IMR-90 (cell line): ENCODE measurements around the gene ACOX1. TPM values are rescaled to one million over a fixed set of nuclear protein-coding genes. Genes with fewer than 3 reads are reported as not detected.

Experiments
- ATAC-seq: fragments of 200-7000 bp; cut with Tn5 transposase; 2 replicates; pipeline ENCODE4 v1.9.1; 2020; ENCODE audit warnings: low read depth, mild to moderate bottlenecking, moderate library complexity
- BruUV-seq: library from RNA; stranded (reverse); fragments of 400-500 nt; replicated peaks from 2 replicates; lab custom pipeline; 2021; lab: Mats Ljungman, UMichigan
- CTCF ChIA-PET: fragments of 300-600 bp; formaldehyde crosslinking; extraction: SDS; loops from one replicate; lab custom pipeline; 2021; ENCODE audit warnings: antibody characterized with exemption; lab: Yijun Ruan, JAX
- POLR2A ChIA-PET: fragments of 300-600 bp; sonication (Branson Sonifier 250); formaldehyde crosslinking; loops from one replicate; lab custom pipeline; 2022; ENCODE audit warnings: antibody characterized with exemption; ENCODE audit not compliant: unreplicated experiment; lab: Charles Lee
- DNase-seq: peaks from one replicate; pipeline ENCODE4 v3.0.0; 2013
- H2AFZ ChIP-seq: replicated peaks from 2 replicates; pipeline ENCODE3; 2013; ENCODE audit warnings: low read length, mild to moderate bottlenecking; ENCODE audit not compliant: poor library complexity
- H2AK5ac ChIP-seq: 2 replicates; pipeline ENCODE4 v1.6.1; 2013; ENCODE audit warnings: low read depth, low read length, inconsistent platforms
- H2AK9ac ChIP-seq: replicated peaks from 2 replicates; pipeline ENCODE3; 2013; ENCODE audit warnings: mild to moderate bottlenecking, low read depth, low read length, moderate library complexity; ENCODE audit not compliant: poor library complexity
- H2BK120ac ChIP-seq: 2 replicates; pipeline ENCODE4 v1.6.1; 2013; ENCODE audit warnings: low read depth, low read length, inconsistent platforms
- H2BK15ac ChIP-seq: 3 replicates; pipeline ENCODE4 v1.6.1; 2013; ENCODE audit warnings: low read depth, low read length, inconsistent platforms
- H2BK20ac ChIP-seq: 2 replicates; pipeline ENCODE4 v1.6.1; 2013; ENCODE audit warnings: low read depth, mild to moderate bottlenecking, inconsistent platforms, low read length, moderate library complexity
- H2BK5ac ChIP-seq: 2 replicates; pipeline ENCODE4 v1.6.1; 2013; ENCODE audit warnings: mild to moderate bottlenecking, low read depth, low read length, inconsistent platforms; ENCODE audit not compliant: poor library complexity, severe bottlenecking
- H3K14ac ChIP-seq: replicated peaks from 2 replicates; pipeline ENCODE4 v1.6.1; 2013; ENCODE audit warnings: low read depth, low read length, inconsistent platforms
- H3K18ac ChIP-seq: 2 replicates; pipeline ENCODE4 v1.6.1; 2013; ENCODE audit warnings: low read depth, low read length, control low read depth
- H3K23ac ChIP-seq: 2 replicates; pipeline ENCODE4 v1.6.1; 2013; ENCODE audit warnings: low read depth, low read length, inconsistent platforms
- H3K27ac ChIP-seq: 2 replicates; pipeline ENCODE4 v1.5.1; 2013; ENCODE audit warnings: mild to moderate bottlenecking, control low read depth, low read length; ENCODE audit not compliant: insufficient read depth
- H3K27me3 ChIP-seq: 2 replicates; pipeline ENCODE4 v1.6.1; 2013; ENCODE audit warnings: low read length; ENCODE audit not compliant: control insufficient read depth, insufficient read depth
- H3K36me3 ChIP-seq: 2 replicates; pipeline ENCODE4 v1.6.1; 2013; ENCODE audit warnings: low read length, mixed read lengths; ENCODE audit not compliant: control insufficient read depth, insufficient read depth
- H3K4ac ChIP-seq: 2 replicates; pipeline ENCODE4 v1.6.1; 2013; ENCODE audit warnings: low read depth, low read length, inconsistent platforms
- H3K4me1 ChIP-seq: 2 replicates; pipeline ENCODE4 v1.6.1; 2013; ENCODE audit warnings: low read length, mixed read lengths; ENCODE audit not compliant: control insufficient read depth, insufficient read depth
- H3K4me2 ChIP-seq: 2 replicates; pipeline ENCODE4 v1.6.1; 2013; ENCODE audit warnings: low read depth, mild to moderate bottlenecking, control low read depth, low read length, moderate library complexity
- H3K4me3 ChIP-seq: 2 replicates; pipeline ENCODE4 v1.5.1; 2013; ENCODE audit warnings: low read depth, mild to moderate bottlenecking, control low read depth, low read length, moderate library complexity; ENCODE audit not compliant: insufficient read depth
- H3K56ac ChIP-seq: 2 replicates; pipeline ENCODE4 v1.6.1; 2013; ENCODE audit warnings: low read length, inconsistent platforms; ENCODE audit not compliant: insufficient read depth; ENCODE audit errors: extremely low read depth
- H3K79me1 ChIP-seq, 2 experiments: 2 replicates each; pipeline ENCODE4 v1.6.1; 2013; ENCODE audit warnings: low read length in 2 of 2, inconsistent platforms in 1 of 2, low read depth in 1 of 2
- H3K9ac ChIP-seq: 2 replicates; pipeline ENCODE4 v1.6.1; 2013; ENCODE audit warnings: low read depth, low read length, control low read depth
- H3K9me1 ChIP-seq: 2 replicates; pipeline ENCODE4 v1.6.1; 2013; ENCODE audit warnings: low read length, inconsistent platforms; ENCODE audit not compliant: insufficient read depth
- H3K9me3 ChIP-seq: 2 replicates; pipeline ENCODE4 v1.6.1; 2013; ENCODE audit warnings: low read length; ENCODE audit not compliant: control insufficient read depth, insufficient read depth
- H4K20me1 ChIP-seq: 2 replicates; pipeline ENCODE4 v1.6.1; 2013; ENCODE audit warnings: low read length, inconsistent platforms; ENCODE audit not compliant: insufficient read depth
- H4K5ac ChIP-seq: 2 replicates; pipeline ENCODE4 v1.6.1; 2013; ENCODE audit warnings: mild to moderate bottlenecking, low read depth, low read length, control low read depth
- H4K8ac ChIP-seq, 2 experiments: 2 replicates each; pipeline ENCODE4 v1.6.1; 2013; ENCODE audit warnings: low read depth in 2 of 2, low read length in 2 of 2, control low read depth in 1 of 2, inconsistent platforms in 1 of 2
- H4K91ac ChIP-seq: 2 replicates; pipeline ENCODE4 v1.6.1; 2013; ENCODE audit warnings: low read depth, low read length, inconsistent platforms; ENCODE audit not compliant: insufficient read depth
- CHD1 ChIP-seq: IDR thresholded peaks from 2 replicates; pipeline ENCODE4 v1.6.1; 2012; ENCODE audit warnings: low read depth, low read length, improper control_type of control experiment
- MAZ ChIP-seq: IDR thresholded peaks from 2 replicates; pipeline ENCODE4 v1.6.1; 2012; ENCODE audit warnings: low read depth, mild to moderate bottlenecking, low read length, improper control_type of control experiment, moderate library complexity, borderline replicate concordance
- MXI1 ChIP-seq: IDR thresholded peaks from 2 replicates; pipeline ENCODE4 v1.6.1; 2012; ENCODE audit warnings: low read depth, mild to moderate bottlenecking, low read length, moderate library complexity, borderline replicate concordance
- RCOR1 ChIP-seq: IDR thresholded peaks from 2 replicates; pipeline ENCODE4 v1.6.1; 2012; ENCODE audit warnings: mild to moderate bottlenecking, low read length, improper control_type of control experiment; ENCODE audit not compliant: insufficient replicate concordance
- RFX5 ChIP-seq: IDR thresholded peaks from 2 replicates; pipeline ENCODE4 v1.8.0; 2012; ENCODE audit warnings: low read depth, mild to moderate bottlenecking, low read length, moderate library complexity
- WGBS, 2 experiments: methylation state at CpG; one replicate each; pipeline versions ENCODE4 v1.1.5 to v1.1.7; 2013; ENCODE audit warnings: missing lambda C conversion rate in 2 of 2; ENCODE audit not compliant: insufficient read length in 1 of 2; ENCODE audit errors: extremely low coverage in 2 of 2; 5-methylcytosine and 5-hydroxymethylcytosine counted together
- dilution Hi-C: fragments of 300-500 bp; cut with HindIII; formaldehyde crosslinking; loops from one replicate; pipeline ENCODE4 v1.14.3; 2018; ENCODE audit warnings: low sequenced_read_pairs; ENCODE audit not compliant: unreplicated experiment
- in situ Hi-C: fragments of 300-500 bp; cut with MboI; formaldehyde crosslinking; loops from 3 replicates; pipeline ENCODE4 v1.14.3; 2019; ENCODE audit warnings: low sequenced_read_pairs, inconsistent platforms, mixed read lengths
- intact Hi-C: fragments of 100-400 bp; cut with micrococcal nuclease; formaldehyde crosslinking; loops from 2 replicates; pipeline ENCODE4 v1.10.0; 2022
- polyA plus RNA-seq, 3 experiments: library from polyadenylated mRNA; depleted of rRNA; stranded (reverse); fragments of >200 nt; gene quantifications; 2 replicates each; pipeline ENCODE4 v1.2.3, GENCODE V29; 2012; ENCODE audit warnings: low replicate concordance in 1 of 3
- total RNA-seq: library from RNA; depleted of rRNA; stranded (reverse); fragments of >200 nt; gene quantifications from 2 replicates; pipeline ENCODE4 v1.2.3, GENCODE V29; 2012
- TF ChIP-seq, protein P1 (sequence below): fragments of 150-350 bp; IDR thresholded peaks from 2 replicates; pipeline ENCODE4 v1.6.1; 2016; ENCODE audit warnings: low read depth, mild to moderate bottlenecking, low read length, moderate library complexity, borderline replicate concordance
- TF ChIP-seq, protein P2 (sequence below): conservative IDR thresholded peaks from 2 replicates; pipeline ENCODE4 v1.5.1; 2012; ENCODE audit warnings: mild to moderate bottlenecking, low read depth, low read length, improper control_type of control experiment

Gene ACOX1
- total and polyA plus RNA-seq, 2 of the 4 experiments (the other 2 are of a cell fraction): 16.1 to 94.8 TPM

GRCh38 chr17:76017481-76018339 is 38.7 kb upstream of the ACOX1 start:
- H2AK9ac ChIP-seq: no peak overlapping the region

More at GRCh38 chr17:76017481-76018339, 38.7 kb upstream of the ACOX1 start:
- Histone ChIP-seq H3K14ac (no peak overlapping the region), H3K56ac (no peak overlapping the region), H3K4me3 (no peak overlapping the region), H3K23ac (no peak overlapping the region), H3K4me2 (no peak overlapping the region), H3K36me3 (no peaks in the 10 kb centered on the region), H2AFZ (no peak overlapping the region), H3K9me1 (no peaks in the 10 kb centered on the region), H4K5ac (no peak overlapping the region), H2BK15ac (no peak overlapping the region), H3K9me3 (no peaks in the 10 kb centered on the region), H3K79me1 (no peaks in the 10 kb centered on the region), H3K18ac (no peak overlapping the region), H2BK20ac (no peak overlapping the region), H3K27ac (no peak overlapping the region), H4K20me1 (no peaks in the 10 kb centered on the region), H3K4me1 (peaks cover 7% of the 10 kb centered on the region), H4K8ac (no peak overlapping the region), H2BK120ac (no peak overlapping the region), H3K4ac (no peak overlapping the region), H4K91ac (no peak overlapping the region), H3K9ac (no peak overlapping the region), H2BK5ac (no peak overlapping the region), H3K27me3 (peaks cover 30% of the 10 kb centered on the region), H2AK5ac (no peak overlapping the region)
- no peak for TF ChIP-seq RFX5
- no peak for TF ChIP-seq MAZ
- TF ChIP-seq MXI1: no peak
- no peak for TF ChIP-seq CHD1
- TF ChIP-seq, protein P1, sequence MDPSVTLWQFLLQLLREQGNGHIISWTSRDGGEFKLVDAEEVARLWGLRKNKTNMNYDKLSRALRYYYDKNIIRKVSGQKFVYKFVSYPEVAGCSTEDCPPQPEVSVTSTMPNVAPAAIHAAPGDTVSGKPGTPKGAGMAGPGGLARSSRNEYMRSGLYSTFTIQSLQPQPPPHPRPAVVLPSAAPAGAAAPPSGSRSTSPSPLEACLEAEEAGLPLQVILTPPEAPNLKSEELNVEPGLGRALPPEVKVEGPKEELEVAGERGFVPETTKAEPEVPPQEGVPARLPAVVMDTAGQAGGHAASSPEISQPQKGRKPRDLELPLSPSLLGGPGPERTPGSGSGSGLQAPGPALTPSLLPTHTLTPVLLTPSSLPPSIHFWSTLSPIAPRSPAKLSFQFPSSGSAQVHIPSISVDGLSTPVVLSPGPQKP: no peak
- TF ChIP-seq RCOR1: no peak
- TF ChIP-seq, protein P2, sequence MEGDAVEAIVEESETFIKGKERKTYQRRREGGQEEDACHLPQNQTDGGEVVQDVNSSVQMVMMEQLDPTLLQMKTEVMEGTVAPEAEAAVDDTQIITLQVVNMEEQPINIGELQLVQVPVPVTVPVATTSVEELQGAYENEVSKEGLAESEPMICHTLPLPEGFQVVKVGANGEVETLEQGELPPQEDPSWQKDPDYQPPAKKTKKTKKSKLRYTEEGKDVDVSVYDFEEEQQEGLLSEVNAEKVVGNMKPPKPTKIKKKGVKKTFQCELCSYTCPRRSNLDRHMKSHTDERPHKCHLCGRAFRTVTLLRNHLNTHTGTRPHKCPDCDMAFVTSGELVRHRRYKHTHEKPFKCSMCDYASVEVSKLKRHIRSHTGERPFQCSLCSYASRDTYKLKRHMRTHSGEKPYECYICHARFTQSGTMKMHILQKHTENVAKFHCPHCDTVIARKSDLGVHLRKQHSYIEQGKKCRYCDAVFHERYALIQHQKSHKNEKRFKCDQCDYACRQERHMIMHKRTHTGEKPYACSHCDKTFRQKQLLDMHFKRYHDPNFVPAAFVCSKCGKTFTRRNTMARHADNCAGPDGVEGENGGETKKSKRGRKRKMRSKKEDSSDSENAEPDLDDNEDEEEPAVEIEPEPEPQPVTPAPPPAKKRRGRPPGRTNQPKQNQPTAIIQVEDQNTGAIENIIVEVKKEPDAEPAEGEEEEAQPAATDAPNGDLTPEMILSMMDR: no peak
- ATAC-seq (no peak), DNase-seq (no peak)
- intact Hi-C loops (no loop called here), in situ Hi-C loops (loop anchor here (10.0 kb wide), 1 partner anchor 277 kb away; no protein-coding TSS in a partner anchor), dilution Hi-C loops (no loop called here)
- ChIA-PET CTCF (interaction anchor here (0.6 kb wide), 1 partner anchor 675 kb away, joined by 5 read pairs; no protein-coding TSS in a partner anchor), POLR2A (interaction anchor here (0.6 kb wide), 1 partner anchor 269 kb away, joined by 12 read pairs; no protein-coding TSS in a partner anchor)
- WGBS, 2 experiments: 83% methylated on average over 6 of the region's 21 CpGs; no CpG with 5 or more reads in 1 of the 2 experiments
- BruUV-seq: no TSS peak
